HG02885 (cell line): ENCODE results near the gene ST8SIA5.

Experiments used
- ATAC-seq: cut with Tn5 transposase; IDR thresholded peaks from one replicate; pipeline ENCODE4 v1.9.1; 2021; ENCODE audit warnings: mild to moderate bottlenecking; ENCODE audit not compliant: unreplicated experiment, poor library complexity

Gene ST8SIA5

GRCh38 chr18:46750626-46751025 lies 6.2 kb downstream of the ST8SIA5 start:
- no peak for ATAC-seq

GRCh38 chr18:46748466-46748865 lies 8.4 kb downstream of the ST8SIA5 start:
- no peak for ATAC-seq

- ATAC-seq: no peak
Observed at GRCh38 chr18:46740046-46740445, 16.8 kb downstream of the ST8SIA5 start.

DNA sequence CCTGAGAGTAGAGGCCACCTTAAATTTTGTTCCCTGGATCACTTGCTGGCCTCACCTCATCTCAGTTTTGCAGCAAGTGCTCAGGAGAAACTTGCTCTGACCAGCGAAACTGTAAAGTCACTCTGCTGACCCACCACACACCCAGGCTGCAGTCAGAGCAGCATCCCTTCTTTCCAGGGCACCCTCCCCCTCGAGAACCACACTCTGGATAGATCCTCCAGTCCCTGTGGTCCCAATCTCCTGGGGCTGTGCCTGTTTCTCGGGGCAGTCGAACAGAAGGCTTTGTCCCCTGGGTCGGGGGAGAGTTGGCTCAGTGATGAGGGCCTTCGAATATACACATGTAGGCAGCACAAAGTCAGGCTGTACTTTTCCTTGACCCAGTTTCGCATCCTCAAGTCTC lies 18.4 kb downstream of the ST8SIA5 start:
- no peak for ATAC-seq

GRCh38 chr18:46736736-46737135 lies 20.1 kb downstream of the ST8SIA5 start:
- no peak for ATAC-seq

DNA sequence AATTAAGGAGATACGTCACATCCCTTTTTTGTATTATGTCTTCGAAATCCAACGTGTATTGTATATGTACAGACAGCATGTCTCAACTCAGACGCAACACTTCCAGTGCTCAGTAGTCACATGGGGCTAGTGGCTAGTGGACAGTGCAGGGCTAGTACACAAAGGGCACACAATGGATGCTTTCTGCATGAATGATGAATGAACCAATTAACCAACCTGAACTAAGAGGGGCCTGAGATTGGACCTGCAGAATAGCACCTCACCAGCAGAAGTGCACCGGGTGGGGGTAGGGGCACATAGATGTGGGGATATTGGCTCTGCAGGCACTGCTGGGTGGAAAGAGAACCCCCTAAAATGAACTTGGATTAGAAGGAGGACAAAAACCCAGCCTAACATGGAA lies 20.7 kb downstream of the ST8SIA5 start:
- no peak for ATAC-seq

GRCh38 chr18:46734981-46735380 lies 21.9 kb downstream of the ST8SIA5 start:
- ATAC-seq: no peak

GRCh38 chr18:46733872-46734271 lies 23.0 kb downstream of the ST8SIA5 start:
- no peak for ATAC-seq

DNA sequence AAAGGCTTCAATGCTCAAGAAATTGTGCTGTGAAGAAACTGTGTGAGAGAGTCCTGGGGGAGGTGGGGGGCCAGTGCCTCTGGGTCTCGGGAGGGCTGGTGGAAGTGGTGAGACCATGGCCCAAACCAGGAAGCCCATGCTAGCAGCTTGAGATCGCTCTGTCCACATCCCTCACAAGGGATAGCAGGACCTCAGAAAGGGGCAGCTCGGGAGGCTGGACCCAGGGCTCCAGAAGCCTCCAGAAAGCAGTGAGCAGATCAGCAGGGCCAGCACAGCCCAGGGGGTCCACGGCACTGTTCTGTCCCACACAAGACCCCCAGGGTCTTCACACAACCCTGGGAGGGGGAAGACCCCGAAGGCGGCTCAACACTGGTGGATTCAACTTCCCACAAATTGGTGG lies 24.1 kb downstream of the ST8SIA5 start:
- ATAC-seq: no peak

GRCh38 chr18:46732201-46732600 lies 24.7 kb downstream of the ST8SIA5 start:
- ATAC-seq: no peak

DNA sequence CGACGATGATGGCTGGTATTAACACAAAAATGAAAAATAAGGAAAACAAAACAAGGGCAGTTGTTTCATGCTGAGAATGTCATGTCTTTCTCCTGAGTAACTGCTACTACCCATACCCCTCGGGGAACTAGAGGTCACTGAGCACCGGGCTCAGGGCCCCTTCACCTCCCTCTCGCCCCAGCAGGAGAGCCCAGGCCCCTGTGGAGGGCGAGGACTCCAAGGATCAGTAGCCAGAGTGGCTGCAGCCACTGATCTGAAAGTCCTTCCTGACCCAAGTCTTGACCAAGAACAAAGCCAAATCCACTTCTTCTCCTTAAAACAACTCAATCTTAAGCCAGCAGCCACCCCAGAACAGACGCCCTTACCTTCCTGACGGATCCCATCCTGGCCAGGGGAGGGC lies 25.5 kb downstream of the ST8SIA5 start:
- ATAC-seq: no peak

DNA sequence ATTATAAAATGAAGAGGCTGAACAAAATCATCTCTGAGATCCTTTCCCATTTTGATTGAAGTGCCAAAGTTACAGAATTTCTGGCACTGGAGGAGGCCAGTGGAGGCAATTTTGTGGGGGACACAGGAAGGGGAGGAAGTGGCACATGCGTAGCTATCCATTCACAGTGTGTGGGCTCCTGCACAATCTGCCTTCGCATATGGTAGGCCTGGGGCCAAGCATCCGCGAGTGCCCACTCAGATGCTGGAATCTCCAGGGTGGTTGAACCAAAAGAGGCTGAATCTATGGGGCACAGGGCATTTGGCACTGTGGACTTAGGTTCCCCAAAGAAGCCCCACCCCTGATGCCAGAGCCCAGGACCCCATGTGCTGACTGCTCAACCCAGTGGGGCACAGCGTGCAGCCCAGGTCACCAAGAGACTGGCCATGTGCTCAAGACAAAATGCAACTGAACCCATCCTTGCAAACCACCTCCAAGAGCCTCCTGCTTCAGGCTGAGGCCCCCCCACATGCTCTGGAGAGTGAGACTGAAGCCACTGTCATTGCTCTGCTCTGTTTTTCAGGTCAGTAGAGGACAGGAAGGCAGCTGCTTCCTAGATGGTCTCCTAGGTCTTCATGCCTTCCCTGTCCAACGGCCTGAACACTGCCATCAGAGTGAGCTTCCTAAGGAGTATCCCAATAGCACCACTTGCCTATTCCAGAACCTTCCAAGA lies 28.5 kb downstream of the ST8SIA5 start:
- no peak for ATAC-seq

DNA sequence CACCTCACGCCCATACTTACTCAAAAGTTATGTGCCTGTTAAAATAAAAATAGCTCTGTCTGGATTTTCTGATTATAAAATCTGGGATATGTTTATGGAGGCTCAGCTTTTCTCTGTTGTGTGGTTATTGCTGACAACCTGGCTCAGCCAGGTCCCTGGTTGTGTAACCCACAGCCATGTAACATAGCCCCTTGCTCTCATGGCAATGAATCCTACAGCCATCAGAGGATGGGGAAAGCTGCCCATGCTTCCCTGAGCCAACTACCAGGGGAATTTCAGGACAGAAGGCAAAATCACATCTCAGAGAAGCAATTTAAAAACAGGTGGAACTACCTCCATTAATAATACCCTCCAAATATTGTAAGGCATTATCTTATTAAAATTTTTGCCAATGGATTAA lies 29.7 kb downstream of the ST8SIA5 start:
- ATAC-seq: no peak

GRCh38 chr18:46725310-46725709 lies 31.5 kb downstream of the ST8SIA5 start:
- ATAC-seq: no peak

GRCh38 chr18:46723856-46724415 lies 32.9 kb downstream of the ST8SIA5 start:
- ATAC-seq: no peak

GRCh38 chr18:46722051-46722450 lies 34.8 kb downstream of the ST8SIA5 start:
- ATAC-seq: no peak

DNA sequence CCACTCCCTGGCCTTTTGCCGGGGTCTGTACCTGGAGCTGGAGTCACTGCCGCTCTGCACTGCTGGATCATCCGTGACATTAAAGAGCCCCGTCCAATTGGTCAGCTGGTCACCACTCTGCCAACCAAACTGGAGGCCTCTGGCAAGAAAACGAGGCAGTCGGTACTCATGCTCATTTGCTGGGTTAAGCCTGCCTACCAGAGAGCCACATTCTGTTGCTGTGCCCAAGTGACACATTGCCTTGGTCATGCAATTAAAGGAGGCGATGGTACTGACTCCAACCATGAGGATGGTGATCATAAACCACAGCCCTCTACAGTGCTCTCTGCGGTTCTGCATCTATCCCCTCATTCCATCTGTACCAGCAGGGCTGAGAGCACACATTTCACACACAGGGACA lies 35.5 kb downstream of the ST8SIA5 start:
- no peak for ATAC-seq

- no peak for ATAC-seq
Observed at GRCh38 chr18:46720521-46720920, 36.3 kb downstream of the ST8SIA5 start.

- ATAC-seq: no peak
Observed at GRCh38 chr18:46720092-46720491, 36.8 kb downstream of the ST8SIA5 start.

- ATAC-seq: no peak
Observed at GRCh38 chr18:46719388-46719787, 37.5 kb downstream of the ST8SIA5 start.

DNA sequence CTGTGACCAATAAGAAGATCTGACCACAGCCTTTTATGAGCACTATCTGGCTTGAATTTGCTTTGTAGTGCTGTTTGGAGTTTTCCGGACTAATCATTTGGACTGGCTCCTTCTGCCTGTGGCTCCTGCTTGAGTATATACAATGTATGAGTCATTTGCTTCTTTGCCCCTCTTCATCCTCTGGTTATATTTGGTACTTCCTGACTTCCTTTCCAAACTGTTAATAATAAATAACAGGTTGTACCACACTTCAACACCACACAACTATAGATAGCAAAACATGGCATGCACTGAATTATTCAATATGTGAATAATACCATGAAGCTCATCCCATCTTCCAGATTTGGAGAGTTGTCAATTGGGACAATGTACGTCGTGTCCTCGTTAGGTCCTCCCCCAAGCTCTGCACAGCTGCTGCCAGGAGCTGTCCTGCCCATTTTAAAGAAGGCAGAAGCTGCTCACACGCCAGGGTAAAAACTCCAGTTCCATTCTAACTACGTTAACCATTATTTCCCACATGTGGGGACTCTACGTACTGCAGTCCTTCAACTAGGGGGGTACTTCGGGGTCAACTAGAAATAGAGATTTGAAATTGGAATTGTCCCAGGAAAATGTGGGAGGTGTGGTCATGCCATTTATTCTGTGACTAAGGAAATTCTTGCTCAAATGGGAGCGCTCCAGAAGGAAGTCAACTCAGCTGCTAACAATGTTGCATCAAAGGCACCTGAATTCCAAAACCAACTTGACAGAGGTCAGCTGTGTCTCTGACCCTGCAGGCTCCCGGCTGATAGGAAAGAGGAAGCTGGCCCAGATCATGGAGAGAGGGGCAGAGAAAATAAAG lies 38.1 kb downstream of the ST8SIA5 start:
- no peak for ATAC-seq
